Measurements from ENCODE around the gene POLA1.
A peak's percentile ranks its signal among the peaks of the same experiment; 100 is the strongest.
"Not testable (repeated sequence)": the region's sequence is repeated elsewhere in the genome, so short reads cannot be mapped to it uniquely, and the experiment has no call there.

POLA1 gene, protein sequence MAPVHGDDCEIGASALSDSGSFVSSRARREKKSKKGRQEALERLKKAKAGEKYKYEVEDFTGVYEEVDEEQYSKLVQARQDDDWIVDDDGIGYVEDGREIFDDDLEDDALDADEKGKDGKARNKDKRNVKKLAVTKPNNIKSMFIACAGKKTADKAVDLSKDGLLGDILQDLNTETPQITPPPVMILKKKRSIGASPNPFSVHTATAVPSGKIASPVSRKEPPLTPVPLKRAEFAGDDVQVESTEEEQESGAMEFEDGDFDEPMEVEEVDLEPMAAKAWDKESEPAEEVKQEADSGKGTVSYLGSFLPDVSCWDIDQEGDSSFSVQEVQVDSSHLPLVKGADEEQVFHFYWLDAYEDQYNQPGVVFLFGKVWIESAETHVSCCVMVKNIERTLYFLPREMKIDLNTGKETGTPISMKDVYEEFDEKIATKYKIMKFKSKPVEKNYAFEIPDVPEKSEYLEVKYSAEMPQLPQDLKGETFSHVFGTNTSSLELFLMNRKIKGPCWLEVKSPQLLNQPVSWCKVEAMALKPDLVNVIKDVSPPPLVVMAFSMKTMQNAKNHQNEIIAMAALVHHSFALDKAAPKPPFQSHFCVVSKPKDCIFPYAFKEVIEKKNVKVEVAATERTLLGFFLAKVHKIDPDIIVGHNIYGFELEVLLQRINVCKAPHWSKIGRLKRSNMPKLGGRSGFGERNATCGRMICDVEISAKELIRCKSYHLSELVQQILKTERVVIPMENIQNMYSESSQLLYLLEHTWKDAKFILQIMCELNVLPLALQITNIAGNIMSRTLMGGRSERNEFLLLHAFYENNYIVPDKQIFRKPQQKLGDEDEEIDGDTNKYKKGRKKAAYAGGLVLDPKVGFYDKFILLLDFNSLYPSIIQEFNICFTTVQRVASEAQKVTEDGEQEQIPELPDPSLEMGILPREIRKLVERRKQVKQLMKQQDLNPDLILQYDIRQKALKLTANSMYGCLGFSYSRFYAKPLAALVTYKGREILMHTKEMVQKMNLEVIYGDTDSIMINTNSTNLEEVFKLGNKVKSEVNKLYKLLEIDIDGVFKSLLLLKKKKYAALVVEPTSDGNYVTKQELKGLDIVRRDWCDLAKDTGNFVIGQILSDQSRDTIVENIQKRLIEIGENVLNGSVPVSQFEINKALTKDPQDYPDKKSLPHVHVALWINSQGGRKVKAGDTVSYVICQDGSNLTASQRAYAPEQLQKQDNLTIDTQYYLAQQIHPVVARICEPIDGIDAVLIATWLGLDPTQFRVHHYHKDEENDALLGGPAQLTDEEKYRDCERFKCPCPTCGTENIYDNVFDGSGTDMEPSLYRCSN (N-terminal part only)

DNA sequence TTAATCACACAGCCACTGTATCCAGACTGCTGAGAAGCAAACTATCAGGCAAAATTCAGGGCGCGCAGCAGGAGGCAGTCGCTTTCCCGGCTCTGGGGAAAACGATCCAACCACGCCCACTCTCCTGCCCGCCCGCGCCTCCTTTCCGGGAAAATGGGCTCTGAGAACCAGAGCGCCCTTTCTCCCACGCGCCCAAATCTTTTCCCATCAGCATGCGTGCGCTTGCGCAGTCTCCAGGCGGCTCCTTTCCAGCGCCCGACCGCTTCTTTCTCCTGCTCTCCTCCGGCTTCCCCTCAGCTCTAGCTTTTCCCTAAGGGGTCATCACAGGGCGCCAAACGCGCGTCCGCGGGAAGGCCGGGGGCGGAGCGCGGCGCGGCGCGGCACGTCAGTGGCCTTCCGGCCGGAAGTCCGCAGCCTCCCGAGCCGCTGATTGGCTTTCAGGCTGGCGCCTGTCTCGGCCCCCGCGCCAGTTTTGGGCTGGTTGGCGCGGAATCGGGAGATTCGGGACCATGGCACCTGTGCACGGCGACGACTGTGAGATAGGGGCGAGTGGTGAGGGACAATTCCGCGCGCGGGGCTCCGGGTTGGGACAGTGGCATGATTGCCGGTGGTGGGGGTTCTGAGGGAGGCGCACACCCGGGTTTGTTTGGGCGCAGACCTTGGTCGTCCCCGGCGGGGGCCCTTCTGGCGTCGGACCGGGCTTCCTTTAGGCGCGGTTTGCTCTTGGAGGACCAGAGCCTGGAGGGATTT, at the start of gene POLA1:
TSS of gene POLA1 (plus strand) at position 466 of the 750 bp plus-strand sequence. CDS start at position 510, 44 bp downstream.
- DNase-seq (ENCODE audit: low read depth), result peak; percentile 50

DNA sequence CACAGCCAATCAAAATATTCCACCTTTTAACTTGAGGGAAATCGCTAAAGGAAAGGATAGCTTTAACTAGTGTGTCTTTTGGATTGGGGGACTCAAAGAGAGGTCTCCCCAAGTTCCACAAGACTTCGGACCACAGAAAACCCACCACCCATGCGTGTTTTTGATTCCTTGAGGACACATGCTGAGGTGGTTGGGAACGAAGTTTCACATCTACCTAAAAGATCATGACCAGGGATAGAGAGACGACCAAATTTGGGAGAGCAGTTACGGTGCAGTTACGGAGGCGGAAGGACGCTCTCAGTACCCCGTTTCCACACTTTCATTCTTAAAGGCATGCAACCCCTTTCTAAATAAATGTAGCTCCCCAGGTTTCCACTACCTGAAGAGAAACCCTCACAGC, 47.7 kb upstream of the POLA1 start:
- no peak for DNase-seq (ENCODE audit: low read depth)

GRCh38 chrX:24646745-24647182, 47.0 kb upstream of the POLA1 start:
- no peak for DNase-seq (ENCODE audit: low read depth)

DNA sequence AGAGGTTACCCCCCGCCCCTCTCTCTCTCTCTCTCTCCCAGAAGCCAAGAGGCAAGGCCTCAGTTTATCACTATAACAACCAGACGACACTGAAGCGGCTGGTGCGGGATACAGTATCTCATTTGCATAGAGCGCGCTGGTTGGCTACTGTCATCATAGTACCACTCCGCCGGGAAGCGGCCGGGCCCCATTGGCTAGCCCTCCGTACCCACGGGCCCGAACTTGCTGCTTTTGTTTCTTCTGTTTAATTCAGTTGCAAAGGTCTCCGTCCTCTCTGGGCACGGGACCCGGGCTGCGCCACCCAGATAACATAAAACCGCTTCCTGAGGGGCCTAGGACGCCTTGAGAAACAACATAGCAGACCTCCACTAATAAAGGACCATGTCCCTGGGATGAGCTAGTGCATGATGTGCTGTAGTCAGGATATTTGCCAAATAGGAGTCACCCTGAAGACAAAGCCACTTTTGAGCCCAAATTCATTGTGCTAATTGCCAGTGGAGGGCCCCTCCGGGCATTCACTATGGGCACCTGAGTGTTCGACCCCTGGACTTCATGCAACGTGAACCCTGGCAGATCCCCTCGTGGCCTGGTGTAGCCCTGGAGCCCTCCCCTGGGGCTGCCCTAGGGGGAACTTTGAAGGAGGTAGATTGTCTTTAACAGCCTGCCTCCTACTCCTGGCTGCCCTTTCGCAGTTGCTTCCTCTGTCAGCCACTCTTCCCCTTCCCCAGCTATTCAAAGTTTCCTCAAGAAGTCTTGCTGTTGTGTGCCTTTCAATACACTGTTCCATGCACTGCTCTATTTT, 46.3 kb upstream of the POLA1 start, which contains the start of gene PCYT1B:
TSS of gene PCYT1B (minus strand) at position 91 of the 802 bp plus-strand sequence. CDS start 242 bp downstream, outside the sequence.
- peak; percentile 32 for DNase-seq (ENCODE audit: low read depth)

GRCh38 chrX:24648495-24648894, 45.2 kb upstream of the POLA1 start:
- DNase-seq (ENCODE audit: low read depth), result no peak

- no peak for DNase-seq (ENCODE audit: low read depth)
These were observed 41.9 kb upstream of the POLA1 start for GRCh38 chrX:24651783-24652182.

- DNase-seq (ENCODE audit: low read depth), result not testable (repeated sequence)
These were observed 38.0 kb upstream of the POLA1 start for GRCh38 chrX:24655679-24656078.

DNA sequence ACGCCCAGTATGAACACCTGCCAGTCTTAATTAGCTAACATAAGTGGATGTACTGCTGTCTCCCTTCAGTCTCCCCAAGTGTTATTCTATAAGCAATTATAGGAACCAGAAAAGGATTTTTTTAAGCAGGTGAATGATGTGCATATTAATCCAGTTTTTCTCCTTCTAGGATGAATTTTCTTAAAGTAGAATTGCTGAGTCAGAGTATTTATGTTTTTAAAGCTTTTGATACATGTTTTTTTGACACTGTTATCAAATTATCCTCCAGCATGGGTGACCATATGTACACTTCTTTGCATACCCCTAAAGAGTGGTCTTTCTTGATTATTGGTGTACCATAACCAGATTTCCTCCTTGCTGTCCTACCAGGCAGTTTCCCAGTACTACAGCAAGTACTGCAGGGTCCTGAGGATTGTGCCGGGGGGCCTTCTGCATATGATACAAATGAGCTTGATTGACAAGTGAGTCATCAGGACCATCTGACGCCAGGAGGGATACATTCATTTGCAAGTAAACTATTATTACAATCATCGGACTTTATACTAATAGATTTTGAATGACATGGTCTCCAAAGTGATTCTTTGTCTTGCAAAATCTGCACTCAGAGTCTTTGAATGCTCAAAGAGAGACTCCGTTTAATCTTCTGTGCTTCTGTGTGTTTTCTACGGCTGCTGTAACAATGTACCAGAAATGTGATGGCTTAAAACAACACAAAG, 35.9 kb upstream of the POLA1 start:
- no peak for DNase-seq (ENCODE audit: low read depth)

- no peak for DNase-seq (ENCODE audit: low read depth)
These were observed 35.3 kb upstream of the POLA1 start for GRCh38 chrX:24658421-24658820.

GRCh38 chrX:24659106-24659505, 34.6 kb upstream of the POLA1 start:
- DNase-seq (ENCODE audit: low read depth), result no peak

GRCh38 chrX:24659646-24660045, 34.1 kb upstream of the POLA1 start:
- DNase-seq (ENCODE audit: low read depth), result no peak

- no peak for DNase-seq (ENCODE audit: low read depth)
These were observed 32.4 kb upstream of the POLA1 start for GRCh38 chrX:24661292-24661691.

- no peak for DNase-seq (ENCODE audit: low read depth)
These were observed 31.4 kb upstream of the POLA1 start for GRCh38 chrX:24662352-24662751.

GRCh38 chrX:24668111-24668510, 25.6 kb upstream of the POLA1 start:
- DNase-seq (ENCODE audit: low read depth), result no peak

GRCh38 chrX:24672701-24673190, 21.0 kb upstream of the POLA1 start:
- no peak for DNase-seq (ENCODE audit: low read depth)

- no peak for DNase-seq (ENCODE audit: low read depth)
These were observed 20.3 kb upstream of the POLA1 start for GRCh38 chrX:24673424-24673823.

GRCh38 chrX:24676403-24677024, 17.2 kb upstream of the POLA1 start:
- DNase-seq (ENCODE audit: low read depth), result no peak

DNA sequence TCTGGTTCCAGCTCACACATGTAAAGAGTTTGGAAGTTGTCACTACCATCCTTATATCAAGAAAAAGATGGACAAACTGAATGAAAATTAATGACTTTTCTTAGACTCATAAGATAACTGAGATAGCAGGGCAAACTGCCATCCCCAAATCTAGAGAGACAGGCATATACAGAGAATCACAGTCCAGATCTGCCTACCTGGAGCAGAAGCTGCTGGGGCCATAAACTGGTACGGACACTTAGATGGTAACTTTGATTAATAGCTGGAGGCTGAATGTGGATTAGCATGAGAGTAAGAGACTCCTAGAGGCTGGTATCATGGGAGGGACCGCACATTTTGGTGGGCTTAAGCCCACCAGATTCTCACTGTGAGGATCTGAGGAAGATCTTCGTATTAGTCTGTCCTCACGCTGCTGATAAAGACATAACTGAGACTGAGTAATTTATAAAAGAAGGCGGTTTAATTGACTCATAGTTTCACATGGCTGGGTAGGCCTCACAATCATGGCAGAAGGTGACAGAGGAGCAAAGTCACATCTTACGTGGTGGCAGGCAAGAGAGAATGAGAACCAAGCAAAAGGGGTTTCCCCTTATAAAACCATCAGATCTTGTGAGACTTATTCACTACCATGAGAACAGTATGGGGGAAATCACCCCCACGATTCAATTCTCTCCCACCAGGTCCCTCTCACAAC, 10.8 kb upstream of the POLA1 start:
- DNase-seq (ENCODE audit: low read depth), result no peak

All from stimulated activated CD8-positive, alpha-beta memory T cell treated with anti-CD3 and anti-CD28 coated beads, Interleukin-12 subunit alpha, Interleukin-12 subunit beta, amount 100 ng/mL, for 4 hours (primary cell).